Measurements from ENCODE around the gene BEGAIN.

DNA sequence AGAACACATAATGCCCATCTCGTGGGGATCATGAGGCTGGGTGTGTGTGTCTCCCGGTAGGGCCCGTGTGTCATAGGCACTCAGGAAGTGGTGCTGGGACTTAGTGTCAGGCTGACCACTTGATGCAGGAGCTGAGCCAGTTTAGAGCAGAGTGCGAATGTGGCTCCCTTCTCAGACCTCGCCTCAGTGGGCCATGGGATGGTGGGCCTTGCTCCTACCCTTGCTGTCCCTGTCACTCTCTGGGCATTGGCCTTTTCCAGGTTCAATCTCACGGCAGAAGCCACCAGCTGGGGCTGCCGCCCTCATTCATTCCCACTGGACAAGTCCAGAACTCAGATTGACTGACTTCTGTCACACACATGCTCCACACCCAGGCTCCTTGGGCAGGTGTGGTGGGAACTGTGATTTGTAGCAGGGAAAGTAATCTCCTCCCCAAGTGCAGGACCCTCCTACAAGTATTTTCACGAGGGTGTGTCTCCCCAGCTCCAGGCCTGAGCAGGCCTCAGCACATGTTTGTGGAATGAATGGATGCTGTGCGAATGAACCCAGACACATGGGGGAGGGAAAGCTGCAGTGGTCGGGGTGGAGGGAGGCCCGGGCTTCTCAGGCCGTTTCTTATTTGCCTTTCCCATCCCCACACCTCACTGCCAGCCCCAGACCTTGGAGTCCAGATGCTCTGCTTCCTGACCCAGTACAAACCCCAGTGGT lies 54.9 kb downstream of the BEGAIN start:
- TF ChIP-seq, protein P1, sequence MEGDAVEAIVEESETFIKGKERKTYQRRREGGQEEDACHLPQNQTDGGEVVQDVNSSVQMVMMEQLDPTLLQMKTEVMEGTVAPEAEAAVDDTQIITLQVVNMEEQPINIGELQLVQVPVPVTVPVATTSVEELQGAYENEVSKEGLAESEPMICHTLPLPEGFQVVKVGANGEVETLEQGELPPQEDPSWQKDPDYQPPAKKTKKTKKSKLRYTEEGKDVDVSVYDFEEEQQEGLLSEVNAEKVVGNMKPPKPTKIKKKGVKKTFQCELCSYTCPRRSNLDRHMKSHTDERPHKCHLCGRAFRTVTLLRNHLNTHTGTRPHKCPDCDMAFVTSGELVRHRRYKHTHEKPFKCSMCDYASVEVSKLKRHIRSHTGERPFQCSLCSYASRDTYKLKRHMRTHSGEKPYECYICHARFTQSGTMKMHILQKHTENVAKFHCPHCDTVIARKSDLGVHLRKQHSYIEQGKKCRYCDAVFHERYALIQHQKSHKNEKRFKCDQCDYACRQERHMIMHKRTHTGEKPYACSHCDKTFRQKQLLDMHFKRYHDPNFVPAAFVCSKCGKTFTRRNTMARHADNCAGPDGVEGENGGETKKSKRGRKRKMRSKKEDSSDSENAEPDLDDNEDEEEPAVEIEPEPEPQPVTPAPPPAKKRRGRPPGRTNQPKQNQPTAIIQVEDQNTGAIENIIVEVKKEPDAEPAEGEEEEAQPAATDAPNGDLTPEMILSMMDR (IDR thresholded peaks at IDR 0.05; ENCODE audit: poor library complexity): no peak
- TF ChIP-seq EZH2 (IDR thresholded peaks at IDR 0.05; ENCODE audit: borderline replicate concordance): no peak

Data from hepatocyte (in vitro differentiated cells).